Amniotic stem cell (primary cell): ENCODE measurements around the gene ELMO1.

Source experiments
- DNase-seq: peaks from one replicate; lab custom pipeline; 2025; lab: John Stamatoyannopoulos, UW

Gene ELMO1

DNA sequence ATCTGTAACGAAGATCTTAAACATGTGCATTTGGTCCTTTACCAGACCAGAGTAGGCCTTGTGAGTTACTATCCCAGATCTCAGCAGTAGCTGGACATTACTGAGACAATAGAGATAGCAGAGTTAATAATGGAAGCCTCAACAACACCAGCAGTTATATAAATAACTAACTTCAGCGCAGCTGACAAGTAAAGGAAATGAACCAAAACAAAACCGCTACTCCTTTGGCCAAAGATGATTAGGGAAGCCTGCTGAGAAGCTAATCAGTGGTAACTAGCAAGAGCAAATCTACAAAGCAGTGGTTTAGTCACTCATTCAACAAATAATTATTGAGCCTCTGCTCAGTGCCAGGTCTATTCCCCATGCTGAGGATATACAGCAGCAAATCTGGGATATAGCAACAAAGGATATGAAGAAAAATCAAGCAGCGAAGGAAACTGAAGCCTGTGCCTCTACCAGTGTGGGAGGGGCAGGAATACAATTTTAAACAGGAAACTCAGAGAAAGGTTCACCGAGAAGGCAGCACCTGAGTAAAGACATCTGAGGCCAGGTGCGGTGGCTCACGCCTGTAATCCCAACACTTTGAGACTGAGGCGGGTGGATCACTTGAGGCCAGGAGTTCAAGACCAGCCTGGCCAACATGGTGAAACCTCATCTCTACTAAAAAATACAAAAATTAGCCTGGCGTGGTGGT is 103.6 kb downstream of the ELMO1 start:
- no peak for DNase-seq

GRCh38 chr7:37342688-37343471 is 105.8 kb downstream of the ELMO1 start:
- DNase-seq = no peak

DNA sequence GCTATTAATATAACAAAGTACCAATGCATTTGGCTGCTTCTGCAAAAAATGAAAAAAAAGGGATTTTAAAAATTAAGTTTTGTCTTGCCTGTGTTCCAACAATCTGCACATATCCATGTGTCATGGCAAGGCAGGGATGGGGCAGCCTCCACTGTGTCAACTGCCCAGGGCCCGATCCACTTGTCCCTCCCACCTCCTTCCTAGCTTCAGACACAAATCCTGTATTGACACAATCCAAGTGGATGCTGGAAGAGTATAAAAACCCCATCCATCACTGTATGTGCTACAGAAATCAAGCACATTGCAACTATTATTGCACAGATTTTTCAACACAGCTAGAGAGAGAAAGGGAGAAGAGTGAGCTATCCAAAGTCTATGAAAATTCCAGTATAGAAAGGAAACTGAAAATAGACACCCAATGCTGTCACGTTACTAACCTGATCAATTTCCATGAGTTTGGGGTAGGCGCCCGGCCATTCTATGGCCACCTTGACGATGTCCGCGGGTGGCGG is 106.4 kb downstream of the ELMO1 start:
- DNase-seq = no peak

DNA sequence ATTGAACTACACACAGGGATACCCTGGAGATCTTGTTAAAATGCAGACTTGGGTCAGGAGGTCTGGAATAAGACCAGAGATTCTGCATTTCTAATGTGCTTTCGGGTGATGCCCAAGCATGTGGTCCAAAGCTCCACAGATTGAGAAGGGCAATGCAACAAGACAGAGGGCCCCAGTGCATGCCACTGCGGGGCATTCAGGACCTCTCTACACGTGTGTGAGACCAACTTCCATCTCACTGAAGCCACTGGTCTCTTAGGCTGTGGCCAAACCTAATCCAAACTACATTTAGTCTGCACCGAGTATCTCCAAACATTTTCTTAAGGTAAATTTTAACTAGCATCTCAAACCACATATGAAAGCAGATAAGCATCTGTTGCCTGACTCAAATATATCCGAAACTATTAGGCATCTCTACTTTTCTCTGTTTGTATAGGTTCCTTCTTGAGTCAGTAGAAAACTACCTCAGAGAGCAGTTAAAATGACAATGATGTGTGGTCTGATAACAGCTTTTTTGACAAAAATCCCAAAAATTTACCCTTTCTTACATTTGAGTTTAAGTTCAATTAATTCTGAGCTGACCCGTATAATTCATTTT is 107.5 kb downstream of the ELMO1 start:
- DNase-seq = no peak

DNA sequence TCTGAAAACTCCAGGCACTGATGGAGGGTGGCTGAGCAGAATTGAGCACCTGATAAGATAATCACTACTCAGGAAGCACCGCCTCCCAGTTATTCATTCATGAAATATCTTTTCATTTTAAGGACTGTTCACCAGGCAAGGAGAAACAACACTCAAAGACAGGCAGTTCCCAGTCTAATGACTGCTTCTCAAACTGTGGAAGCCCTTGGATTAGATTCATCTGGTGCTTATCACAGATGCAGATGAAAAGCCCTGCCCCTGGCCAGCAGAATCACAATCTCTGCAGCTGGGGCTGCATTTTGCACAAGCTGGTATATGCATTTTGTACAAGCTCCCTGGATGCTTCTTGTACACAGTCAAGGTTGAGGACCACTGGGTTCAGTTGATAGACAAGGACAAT is 109.7 kb downstream of the ELMO1 start:
- DNase-seq = no peak

GRCh38 chr7:37337522-37337921 is 111.1 kb downstream of the ELMO1 start:
- no peak for DNase-seq

- DNase-seq = no peak
These were observed 112.4 kb downstream of the ELMO1 start for GRCh38 chr7:37336259-37336658.

DNA sequence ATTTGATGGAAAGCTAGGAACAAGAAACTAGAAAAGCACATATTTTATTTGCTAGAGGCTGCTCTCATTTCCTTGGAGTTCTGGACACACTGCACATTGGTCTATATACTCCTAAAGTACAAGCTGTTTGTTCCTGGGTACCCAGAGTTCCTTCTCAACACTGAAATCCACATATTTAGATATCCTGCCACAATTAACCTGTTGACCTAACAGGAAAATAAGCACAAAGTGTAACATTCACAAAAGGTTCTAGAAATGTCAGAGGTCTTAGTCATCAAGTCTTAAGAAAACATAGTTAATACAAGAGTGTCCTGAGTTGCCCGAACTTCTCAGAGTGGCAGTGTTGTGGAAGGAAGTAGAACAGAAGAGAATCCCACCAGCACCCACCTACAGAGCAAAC is 115.6 kb downstream of the ELMO1 start:
- DNase-seq = no peak

DNA sequence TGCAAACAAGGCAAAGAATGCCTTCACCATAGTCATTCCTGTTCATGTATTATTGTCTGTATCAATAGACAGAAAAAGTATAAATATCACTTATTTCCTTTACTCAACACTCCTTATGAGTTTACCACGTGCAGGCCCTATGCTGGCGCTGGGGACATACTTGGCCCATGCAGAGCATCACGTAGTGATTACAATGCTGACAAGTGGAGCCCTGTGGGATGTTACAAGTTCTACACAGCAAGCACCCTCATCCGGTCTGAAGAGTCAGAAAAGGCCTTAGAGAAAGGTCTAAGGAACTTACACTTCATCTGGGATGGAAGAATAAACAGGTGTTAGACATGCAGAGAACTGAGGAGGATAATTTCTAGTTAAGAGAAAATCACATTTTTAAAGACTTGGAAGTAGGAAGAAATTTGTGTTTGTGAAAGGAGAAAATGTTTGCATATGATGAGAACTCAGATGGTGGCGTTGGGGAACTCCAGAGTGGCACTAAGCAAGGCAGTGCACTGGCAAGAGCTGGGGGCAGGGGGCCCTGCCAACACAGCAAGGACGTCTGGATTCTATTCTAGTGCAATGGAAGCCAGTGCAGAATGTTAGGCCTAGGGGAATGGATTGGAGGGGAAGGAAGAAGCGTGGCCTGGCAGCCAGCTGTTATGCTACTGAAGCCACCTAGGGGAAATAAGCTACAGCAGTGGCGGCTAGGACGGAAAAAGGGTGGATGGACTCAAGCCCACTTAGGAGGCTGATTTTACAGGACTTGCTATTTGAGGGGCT is 116.2 kb downstream of the ELMO1 start:
- DNase-seq = no peak

- DNase-seq = no peak
These were observed 117.9 kb downstream of the ELMO1 start for GRCh38 chr7:37330775-37331174.

DNA sequence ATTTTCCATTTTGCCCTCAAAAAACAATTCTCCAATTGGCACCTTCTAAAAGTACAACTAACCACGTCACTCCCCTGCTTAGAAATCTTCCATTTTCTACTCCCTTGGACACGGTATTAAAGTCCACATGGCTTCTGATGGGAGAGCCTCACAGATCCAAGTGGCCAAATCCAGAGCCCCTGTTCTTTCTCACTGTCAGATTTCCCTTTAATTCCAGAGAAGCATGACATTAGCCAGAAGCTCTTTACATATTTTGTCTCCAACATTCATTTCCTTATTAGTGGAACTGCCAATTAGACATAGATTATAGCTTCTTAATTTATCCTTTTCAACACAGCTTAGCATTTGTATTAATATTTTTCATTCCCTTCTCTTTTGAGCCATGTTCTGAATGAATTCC is 118.7 kb downstream of the ELMO1 start:
- no peak for DNase-seq

GRCh38 chr7:37327288-37327687 is 121.4 kb downstream of the ELMO1 start:
- no peak for DNase-seq

DNA sequence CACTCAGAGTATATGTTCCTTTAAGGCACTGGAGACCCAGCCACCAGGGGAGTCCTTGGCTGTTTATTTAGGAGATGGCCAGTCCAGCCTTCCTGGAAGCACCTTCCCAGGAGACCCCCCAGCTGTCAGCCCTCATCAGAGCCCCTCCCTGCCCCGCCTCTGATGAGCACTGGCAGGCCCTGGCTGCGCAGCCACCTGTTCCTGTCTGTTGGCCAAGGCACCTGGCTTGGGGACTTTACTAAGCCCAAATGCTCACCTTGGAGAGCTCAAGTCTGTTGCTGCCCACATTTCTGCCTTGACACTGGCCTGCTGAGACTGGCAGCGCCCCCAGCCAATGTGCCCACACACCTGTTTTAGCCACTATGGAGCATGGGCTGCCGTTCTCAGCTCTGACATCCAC is 124.7 kb downstream of the ELMO1 start:
- no peak for DNase-seq

- DNase-seq = no peak
These were observed 125.8 kb downstream of the ELMO1 start for GRCh38 chr7:37322831-37323230.

GRCh38 chr7:37320848-37321468 is 127.7 kb downstream of the ELMO1 start:
- DNase-seq = no peak

- DNase-seq = no peak
These were observed 128.4 kb downstream of the ELMO1 start for GRCh38 chr7:37320140-37320847.

DNA sequence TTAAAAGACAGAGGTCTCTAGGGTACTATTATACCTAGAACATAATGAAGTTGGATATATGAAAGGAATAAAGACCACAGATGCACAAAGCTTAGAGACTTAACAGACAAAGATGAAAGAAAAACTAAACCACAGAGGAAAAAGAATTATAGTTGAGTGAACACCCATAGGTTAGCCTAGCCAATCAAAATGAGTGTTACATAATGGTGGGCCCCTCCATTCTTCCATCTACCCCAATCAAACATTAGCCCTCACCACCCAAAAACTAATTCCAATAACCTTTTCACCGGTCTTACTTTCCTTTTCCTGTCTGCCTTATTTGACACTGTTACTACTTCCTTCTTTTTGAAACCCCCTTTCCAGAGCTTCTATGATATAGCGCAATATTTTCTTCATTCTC is 130.1 kb downstream of the ELMO1 start:
- DNase-seq = no peak

- no peak for DNase-seq
These were observed 132.6 kb downstream of the ELMO1 start for GRCh38 chr7:37315772-37316715.

GRCh38 chr7:37312608-37313007 is 136.1 kb downstream of the ELMO1 start:
- no peak for DNase-seq

- no peak for DNase-seq
These were observed 137.3 kb downstream of the ELMO1 start for GRCh38 chr7:37311355-37311754.
